ENCODE results near the gene WHAMM. TPM values are rescaled to one million over a fixed set of nuclear protein-coding genes. Genes with fewer than 3 reads are reported as not detected.

Gene WHAMM
- total RNA-seq, 1 donor from 2014 or later = 6.4 TPM

DNA sequence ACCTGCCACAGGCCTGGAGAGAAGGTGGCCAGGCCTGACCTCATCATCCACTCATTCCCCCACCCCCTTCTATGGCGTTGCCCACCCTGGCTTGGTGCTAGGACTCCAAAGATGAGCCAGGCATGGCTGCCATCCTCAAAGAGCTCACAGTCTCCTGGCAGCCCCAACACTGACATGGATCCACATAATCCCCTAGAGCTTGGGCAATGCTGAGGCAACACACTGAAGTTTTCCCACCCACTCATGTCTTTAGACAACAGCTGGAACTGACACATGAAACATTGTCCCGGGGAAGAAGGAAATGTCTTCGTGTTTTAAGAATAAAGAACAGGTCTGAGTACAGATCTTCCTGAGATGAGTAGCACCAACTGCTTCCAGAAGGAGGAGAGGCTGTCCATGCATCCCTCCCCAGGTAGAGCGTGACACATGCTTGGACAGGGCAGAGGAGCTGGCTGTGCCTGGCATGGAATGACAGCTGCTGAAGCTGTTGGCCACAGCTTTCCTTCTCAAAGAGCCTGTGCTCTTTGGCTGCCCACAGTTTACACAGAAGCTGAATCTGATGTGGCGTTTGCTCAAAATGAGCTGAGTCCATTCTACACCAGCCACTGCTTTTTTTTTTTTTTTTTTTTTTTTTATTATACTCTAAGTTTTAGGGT lies 73.0 kb downstream of the WHAMM start:
- intact Hi-C loops (cut with micrococcal nuclease) = no loop called here
- DNase-seq (no peak), ATAC-seq (no peak)

Other genes with a start within 250 kb of the WHAMM start
- 0.72 TPM for gene CPEB1, start 162.3 kb upstream of the WHAMM start, total RNA-seq
- gene AP3B2, start 99.8 kb upstream of the WHAMM start, total RNA-seq = 0.84 TPM
- 150 TPM for gene FSD2, start 3.6 kb upstream of the WHAMM start, total RNA-seq
- gene HOMER2, start 143.1 kb downstream of the WHAMM start, total RNA-seq = 59.4 TPM
- 15.0 TPM for gene RAMAC, start 176.6 kb downstream of the WHAMM start, total RNA-seq
- 8.8 TPM for gene C15orf40, start 202.0 kb downstream of the WHAMM start, total RNA-seq